ENCODE results near the gene MINDY3. TPM values are rescaled to one million over a fixed set of nuclear protein-coding genes. Genes with fewer than 3 reads are reported as not detected.

The MINDY3 gene
- total RNA-seq, 1 experiment from 2014 or later, result 11.3 TPM

DNA sequence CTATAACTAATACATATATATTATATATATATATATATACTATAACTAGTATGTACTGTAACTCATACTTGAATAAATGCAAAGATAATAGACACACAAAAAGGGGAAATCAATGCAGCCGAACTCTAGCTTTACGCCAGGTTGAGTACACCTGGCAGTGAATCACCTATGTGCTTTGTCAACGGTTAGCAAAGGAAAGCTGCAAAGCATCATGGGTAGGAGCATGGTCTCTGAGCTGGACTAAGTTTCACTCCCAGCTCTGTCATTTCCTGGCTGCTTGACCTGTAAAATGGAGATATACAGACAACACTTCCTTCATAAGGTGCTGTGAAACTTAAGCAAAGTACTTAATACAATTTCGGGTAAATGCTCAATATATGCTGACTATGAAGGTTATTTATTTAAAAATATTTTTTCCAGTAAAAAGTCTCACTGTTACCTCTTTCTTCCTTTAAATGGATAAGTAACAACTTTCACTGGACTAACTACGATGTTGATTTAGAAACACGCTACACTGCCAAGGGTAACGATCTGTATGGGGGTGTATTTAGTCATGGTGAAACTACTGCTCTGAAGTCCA, 78.8 kb downstream of the MINDY3 start:
- no peak for ATAC-seq
- H3K4me3 Mint-ChIP-seq, result no peak overlapping the region
- H3K27me3 Mint-ChIP-seq (ENCODE audit: low read depth), result no peaks in the 10 kb centered on the region
- DNase-seq (ENCODE audit: low spot score), result no peak
- ChIA-PET CTCF (no interaction called here), POLR2A (no interaction called here)
- TF ChIP-seq, protein P1, sequence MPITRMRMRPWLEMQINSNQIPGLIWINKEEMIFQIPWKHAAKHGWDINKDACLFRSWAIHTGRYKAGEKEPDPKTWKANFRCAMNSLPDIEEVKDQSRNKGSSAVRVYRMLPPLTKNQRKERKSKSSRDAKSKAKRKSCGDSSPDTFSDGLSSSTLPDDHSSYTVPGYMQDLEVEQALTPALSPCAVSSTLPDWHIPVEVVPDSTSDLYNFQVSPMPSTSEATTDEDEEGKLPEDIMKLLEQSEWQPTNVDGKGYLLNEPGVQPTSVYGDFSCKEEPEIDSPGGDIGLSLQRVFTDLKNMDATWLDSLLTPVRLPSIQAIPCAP (CRISPR knock-in tag; IDR thresholded peaks at IDR 0.05), result no peak
- TF ChIP-seq MLX (CRISPR knock-in tag; IDR thresholded peaks at IDR 0.05) (no peak), ESRRA (CRISPR knock-in tag; IDR thresholded peaks at IDR 0.05; ENCODE audit: borderline replicate concordance) (no peak), TCF7 (CRISPR knock-in tag; IDR thresholded peaks at IDR 0.05; ENCODE audit: low read depth) (no peak), ZNF512 (CRISPR knock-in tag; IDR thresholded peaks at IDR 0.05; ENCODE audit: borderline replicate concordance) (no peak), OVOL2 (CRISPR knock-in tag; IDR thresholded peaks at IDR 0.05; ENCODE audit: borderline replicate concordance) (no peak), RELA (CRISPR knock-in tag; IDR thresholded peaks at IDR 0.05; ENCODE audit: borderline replicate concordance) (no peak), E2F4 (CRISPR knock-in tag; IDR thresholded peaks at IDR 0.05; ENCODE audit: borderline replicate concordance, low read depth) (no peak)
- TF ChIP-seq, protein P2, sequence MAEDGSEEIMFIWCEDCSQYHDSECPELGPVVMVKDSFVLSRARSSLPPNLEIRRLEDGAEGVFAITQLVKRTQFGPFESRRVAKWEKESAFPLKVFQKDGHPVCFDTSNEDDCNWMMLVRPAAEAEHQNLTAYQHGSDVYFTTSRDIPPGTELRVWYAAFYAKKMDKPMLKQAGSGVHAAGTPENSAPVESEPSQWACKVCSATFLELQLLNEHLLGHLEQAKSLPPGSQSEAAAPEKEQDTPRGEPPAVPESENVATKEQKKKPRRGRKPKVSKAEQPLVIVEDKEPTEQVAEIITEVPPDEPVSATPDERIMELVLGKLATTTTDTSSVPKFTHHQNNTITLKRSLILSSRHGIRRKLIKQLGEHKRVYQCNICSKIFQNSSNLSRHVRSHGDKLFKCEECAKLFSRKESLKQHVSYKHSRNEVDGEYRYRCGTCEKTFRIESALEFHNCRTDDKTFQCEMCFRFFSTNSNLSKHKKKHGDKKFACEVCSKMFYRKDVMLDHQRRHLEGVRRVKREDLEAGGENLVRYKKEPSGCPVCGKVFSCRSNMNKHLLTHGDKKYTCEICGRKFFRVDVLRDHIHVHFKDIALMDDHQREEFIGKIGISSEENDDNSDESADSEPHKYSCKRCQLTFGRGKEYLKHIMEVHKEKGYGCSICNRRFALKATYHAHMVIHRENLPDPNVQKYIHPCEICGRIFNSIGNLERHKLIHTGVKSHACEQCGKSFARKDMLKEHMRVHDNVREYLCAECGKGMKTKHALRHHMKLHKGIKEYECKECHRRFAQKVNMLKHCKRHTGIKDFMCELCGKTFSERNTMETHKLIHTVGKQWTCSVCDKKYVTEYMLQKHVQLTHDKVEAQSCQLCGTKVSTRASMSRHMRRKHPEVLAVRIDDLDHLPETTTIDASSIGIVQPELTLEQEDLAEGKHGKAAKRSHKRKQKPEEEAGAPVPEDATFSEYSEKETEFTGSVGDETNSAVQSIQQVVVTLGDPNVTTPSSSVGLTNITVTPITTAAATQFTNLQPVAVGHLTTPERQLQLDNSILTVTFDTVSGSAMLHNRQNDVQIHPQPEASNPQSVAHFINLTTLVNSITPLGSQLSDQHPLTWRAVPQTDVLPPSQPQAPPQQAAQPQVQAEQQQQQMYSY (CRISPR knock-in tag; IDR thresholded peaks at IDR 0.05), result no peak
- TF ChIP-seq, protein P3, sequence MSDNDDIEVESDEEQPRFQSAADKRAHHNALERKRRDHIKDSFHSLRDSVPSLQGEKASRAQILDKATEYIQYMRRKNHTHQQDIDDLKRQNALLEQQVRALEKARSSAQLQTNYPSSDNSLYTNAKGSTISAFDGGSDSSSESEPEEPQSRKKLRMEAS (CRISPR knock-in tag; IDR thresholded peaks at IDR 0.05), result no peak
- H3K36me3 Mint-ChIP-seq, result peaks cover 16% of the 10 kb centered on the region
- peaks cover 27% of the 10 kb centered on the region for H3K4me1 Mint-ChIP-seq
- peaks cover 10% of the 10 kb centered on the region for H3K9me3 Mint-ChIP-seq
- no peak overlapping the region for H3K27ac Mint-ChIP-seq

- DNase-seq (ENCODE audit: low spot score) (no peak), ATAC-seq (no peak)
- POLR2A ChIA-PET, result no interaction called here
- Mint-ChIP-seq H3K4me3 (no peak overlapping the region), H3K4me1 (peaks cover 24% of the 10 kb centered on the region), H3K27ac (no peak overlapping the region), H3K9me3 (peaks cover 19% of the 10 kb centered on the region), H3K36me3 (peaks cover 16% of the 10 kb centered on the region), H3K27me3 (ENCODE audit: low read depth) (no peaks in the 10 kb centered on the region)
- CTCF ChIA-PET, result no interaction called here
- TF ChIP-seq, protein P4, sequence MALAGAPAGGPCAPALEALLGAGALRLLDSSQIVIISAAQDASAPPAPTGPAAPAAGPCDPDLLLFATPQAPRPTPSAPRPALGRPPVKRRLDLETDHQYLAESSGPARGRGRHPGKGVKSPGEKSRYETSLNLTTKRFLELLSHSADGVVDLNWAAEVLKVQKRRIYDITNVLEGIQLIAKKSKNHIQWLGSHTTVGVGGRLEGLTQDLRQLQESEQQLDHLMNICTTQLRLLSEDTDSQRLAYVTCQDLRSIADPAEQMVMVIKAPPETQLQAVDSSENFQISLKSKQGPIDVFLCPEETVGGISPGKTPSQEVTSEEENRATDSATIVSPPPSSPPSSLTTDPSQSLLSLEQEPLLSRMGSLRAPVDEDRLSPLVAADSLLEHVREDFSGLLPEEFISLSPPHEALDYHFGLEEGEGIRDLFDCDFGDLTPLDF (CRISPR knock-in tag; IDR thresholded peaks at IDR 0.05), result no peak
- TF ChIP-seq ELF4 (CRISPR knock-in tag; IDR thresholded peaks at IDR 0.05; ENCODE audit: low read depth), result no peak
- TF ChIP-seq, protein P1 (CRISPR knock-in tag; IDR thresholded peaks at IDR 0.05), result no peak
- no peak for TF ChIP-seq FOXP4 (CRISPR knock-in tag; IDR thresholded peaks at IDR 0.05)
- TF ChIP-seq ARID4B (CRISPR knock-in tag; IDR thresholded peaks at IDR 0.05; ENCODE audit: borderline replicate concordance), result no peak
Observed at GRCh38 chr10:15780353-15781135, 79.8 kb downstream of the MINDY3 start.

Measured in WTC11 (cell line).